Tibial nerve (tissue), 4 donors: ENCODE data around the gene MED28. TPM values are rescaled to one million over a fixed set of nuclear protein-coding genes. Genes with fewer than 3 reads are reported as not detected.
A peak's percentile ranks its signal among the peaks of the same experiment; 100 is the strongest.

Source experiments
- DNase-seq, 2 donors: peaks; one replicate each; pipeline ENCODE4 v3.0.0-alpha.2; 2019; ENCODE audit warnings: low spot score in 2 of 2
- H3K27ac ChIP-seq, 4 donors: fragments of 200-600 bp; sonication (generic) in 3 of 4; one replicate each; pipeline ENCODE4 v1.5.1; 2017 to 2019; ENCODE audit warnings: mild to moderate bottlenecking in 1 of 4
- H3K27me3 ChIP-seq, 2 donors: fragments of 200-600 bp; sonication (generic) in 1 of 2; one replicate each; pipeline versions ENCODE4 v1.5.1 to v1.6.0; 2017 to 2019
- H3K36me3 ChIP-seq, 3 donors: fragments of 200-600 bp; sonication (generic); one replicate each; pipeline ENCODE4 v1.5.1; 2018 to 2019
- H3K4me1 ChIP-seq, 4 donors: fragments of 200-600 bp; sonication (generic) in 3 of 4; one replicate each; pipeline ENCODE4 v1.5.1; 2017 to 2019
- H3K4me3 ChIP-seq, 4 donors: fragments of 200-600 bp; sonication (generic) in 3 of 4; one replicate each; pipeline ENCODE4 v1.5.1; 2017 to 2019; ENCODE audit warnings: mild to moderate bottlenecking in 1 of 4, moderate library complexity in 1 of 4
- H3K9me3 ChIP-seq, 4 donors: fragments of 200-600 bp; sonication (generic) in 3 of 4; one replicate each; pipeline ENCODE4 v1.5.1; 2017 to 2019
- EP300 ChIP-seq, 2 donors: sonication (generic); formaldehyde crosslinking; IDR thresholded peaks; one replicate each; pipeline ENCODE4 v1.6.1; 2017; ENCODE audit warnings: antibody characterized with exemption in 2 of 2, mild to moderate bottlenecking in 1 of 2
- POLR2A ChIP-seq, 2 donors: fragments of 450-650 bp; IDR thresholded peaks; one replicate each; pipeline ENCODE4 v1.6.1; 2017; ENCODE audit warnings: antibody characterized with exemption in 2 of 2, mild to moderate bottlenecking in 2 of 2, moderate library complexity in 2 of 2
- WGBS, 2 donors: methylation state at CpG; one replicate each; pipeline ENCODE4 v1.1.5; 2018; 5-methylcytosine and 5-hydroxymethylcytosine counted together
- total RNA-seq, 4 donors: library from RNA; depleted of rRNA; stranded (reverse); fragments of >200 nt; gene quantifications; one replicate each; pipeline ENCODE4 v1.1.0, GENCODE V29; 2016
- TF ChIP-seq, protein P1 (sequence below), 5 experiments: fragments of 200-600 bp in 3 of 5; fragments of 450-650 bp in 2 of 5; sonication (generic) in 3 of 5; IDR thresholded peaks; one replicate each; pipeline ENCODE4 v1.5.1; 2016 to 2019; ENCODE audit warnings: antibody characterized with exemption in 5 of 5, mild to moderate bottlenecking in 3 of 5, moderate library complexity in 2 of 5

MED28 gene
- total RNA-seq, 4 donors from 2014 or later, result 12.9 to 19.9 (median 16.2) TPM

DNA sequence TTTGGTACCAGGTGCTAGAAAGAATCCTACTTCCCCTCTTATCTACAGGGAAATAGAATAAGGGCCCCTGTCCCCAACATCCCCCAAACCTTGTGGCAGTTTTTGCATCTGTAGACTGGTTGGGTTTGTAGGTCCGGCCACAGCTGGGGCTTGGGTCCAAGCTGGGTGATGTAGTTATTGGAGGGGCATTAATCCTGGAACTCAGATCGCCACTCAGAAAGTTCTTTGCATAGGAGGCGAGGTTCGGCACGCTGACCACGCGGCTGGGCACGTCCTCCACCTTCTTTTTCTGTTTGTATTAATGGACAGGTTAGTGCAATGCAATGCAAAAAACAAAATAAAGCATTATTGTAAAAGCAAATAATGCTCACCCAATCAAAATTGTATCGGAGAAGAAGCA lies 19.2 kb downstream of the MED28 start:
- H3K4me1 ChIP-seq, result peaks cover 0 to 6% (median 0%) of the 10 kb centered on the region in 4 donors
- no peak for DNase-seq
- WGBS, 2 donors, result 92 to 95% methylated on average over 9 of the region's 9 CpGs

DNA sequence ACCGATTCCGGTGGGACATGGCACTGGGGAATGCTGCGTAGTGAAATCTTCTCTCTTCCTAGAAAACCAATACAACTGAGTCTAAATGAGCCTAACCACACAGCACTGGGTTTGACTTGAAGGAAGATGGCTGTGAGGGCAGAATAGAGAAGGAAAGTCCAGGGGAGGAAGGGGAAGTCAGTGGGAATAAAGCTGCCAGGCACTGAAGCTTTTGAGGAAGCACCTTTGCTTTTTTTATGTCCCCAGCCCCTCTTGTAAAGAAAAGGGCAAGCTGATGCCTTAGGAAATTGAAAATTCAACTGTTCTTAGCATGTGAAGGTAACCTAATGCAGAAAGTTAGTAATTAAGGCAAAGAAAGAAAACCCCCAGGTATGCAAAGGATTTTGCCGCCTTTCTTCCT lies 20.6 kb downstream of the MED28 start:
- H3K4me3 ChIP-seq, result no peak overlapping the region
- WGBS, 2 donors, result 96% methylated on average over 4 of the region's 4 CpGs
- peaks cover 0 to 6% (median 0%) of the 10 kb centered on the region in 4 donors for H3K4me1 ChIP-seq
- H3K9me3 ChIP-seq, result no peaks in the 10 kb centered on the region
- peaks cover 0 to 80% (median 17%) of the 10 kb centered on the region in 3 donors for H3K36me3 ChIP-seq
- H3K27me3 ChIP-seq, result no peaks in the 10 kb centered on the region
- TF ChIP-seq, protein P1, sequence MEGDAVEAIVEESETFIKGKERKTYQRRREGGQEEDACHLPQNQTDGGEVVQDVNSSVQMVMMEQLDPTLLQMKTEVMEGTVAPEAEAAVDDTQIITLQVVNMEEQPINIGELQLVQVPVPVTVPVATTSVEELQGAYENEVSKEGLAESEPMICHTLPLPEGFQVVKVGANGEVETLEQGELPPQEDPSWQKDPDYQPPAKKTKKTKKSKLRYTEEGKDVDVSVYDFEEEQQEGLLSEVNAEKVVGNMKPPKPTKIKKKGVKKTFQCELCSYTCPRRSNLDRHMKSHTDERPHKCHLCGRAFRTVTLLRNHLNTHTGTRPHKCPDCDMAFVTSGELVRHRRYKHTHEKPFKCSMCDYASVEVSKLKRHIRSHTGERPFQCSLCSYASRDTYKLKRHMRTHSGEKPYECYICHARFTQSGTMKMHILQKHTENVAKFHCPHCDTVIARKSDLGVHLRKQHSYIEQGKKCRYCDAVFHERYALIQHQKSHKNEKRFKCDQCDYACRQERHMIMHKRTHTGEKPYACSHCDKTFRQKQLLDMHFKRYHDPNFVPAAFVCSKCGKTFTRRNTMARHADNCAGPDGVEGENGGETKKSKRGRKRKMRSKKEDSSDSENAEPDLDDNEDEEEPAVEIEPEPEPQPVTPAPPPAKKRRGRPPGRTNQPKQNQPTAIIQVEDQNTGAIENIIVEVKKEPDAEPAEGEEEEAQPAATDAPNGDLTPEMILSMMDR (IDR thresholded peaks at IDR 0.05), result no peak
- TF ChIP-seq EP300 (IDR thresholded peaks at IDR 0.05) (no peak), POLR2A (IDR thresholded peaks at IDR 0.05) (no peak)
- DNase-seq, result no peak
- no peak overlapping the region for H3K27ac ChIP-seq

More for the DNA sequence above, 19.2 kb downstream of the MED28 start:
- Histone ChIP-seq H3K36me3 (peaks cover 0 to 81% (median 17%) of the 10 kb centered on the region in 3 donors), H3K27me3 (no peaks in the 10 kb centered on the region), H3K9me3 (no peaks in the 10 kb centered on the region), H3K4me3 (no peak overlapping the region), H3K27ac (no peak overlapping the region)
- TF ChIP-seq POLR2A (IDR thresholded peaks at IDR 0.05) (no peak), EP300 (IDR thresholded peaks at IDR 0.05) (no peak)
- TF ChIP-seq, protein P1 (IDR thresholded peaks at IDR 0.05), result no peak

DNA sequence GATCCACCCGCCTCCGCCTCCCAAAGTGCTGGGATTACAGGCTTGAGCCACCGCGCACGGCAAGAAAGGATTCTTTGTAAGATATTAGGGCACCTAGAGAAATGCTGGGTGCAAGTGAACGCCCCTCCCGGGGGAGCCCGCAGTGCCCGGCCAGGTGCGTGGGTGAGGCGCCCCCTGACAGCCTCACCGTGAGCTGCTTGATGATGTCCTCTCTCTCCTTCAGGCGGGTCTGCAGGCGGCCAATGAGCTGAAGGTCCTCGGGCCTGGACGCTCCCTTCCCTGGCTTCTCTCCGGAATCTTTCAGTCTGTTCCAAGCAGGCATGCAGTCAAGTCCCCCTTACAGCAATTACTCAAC lies 21.9 kb downstream of the MED28 start:
- no peak for DNase-seq
- H3K36me3 ChIP-seq, result peaks cover 0 to 69% (median 17%) of the 10 kb centered on the region in 3 donors

DNA sequence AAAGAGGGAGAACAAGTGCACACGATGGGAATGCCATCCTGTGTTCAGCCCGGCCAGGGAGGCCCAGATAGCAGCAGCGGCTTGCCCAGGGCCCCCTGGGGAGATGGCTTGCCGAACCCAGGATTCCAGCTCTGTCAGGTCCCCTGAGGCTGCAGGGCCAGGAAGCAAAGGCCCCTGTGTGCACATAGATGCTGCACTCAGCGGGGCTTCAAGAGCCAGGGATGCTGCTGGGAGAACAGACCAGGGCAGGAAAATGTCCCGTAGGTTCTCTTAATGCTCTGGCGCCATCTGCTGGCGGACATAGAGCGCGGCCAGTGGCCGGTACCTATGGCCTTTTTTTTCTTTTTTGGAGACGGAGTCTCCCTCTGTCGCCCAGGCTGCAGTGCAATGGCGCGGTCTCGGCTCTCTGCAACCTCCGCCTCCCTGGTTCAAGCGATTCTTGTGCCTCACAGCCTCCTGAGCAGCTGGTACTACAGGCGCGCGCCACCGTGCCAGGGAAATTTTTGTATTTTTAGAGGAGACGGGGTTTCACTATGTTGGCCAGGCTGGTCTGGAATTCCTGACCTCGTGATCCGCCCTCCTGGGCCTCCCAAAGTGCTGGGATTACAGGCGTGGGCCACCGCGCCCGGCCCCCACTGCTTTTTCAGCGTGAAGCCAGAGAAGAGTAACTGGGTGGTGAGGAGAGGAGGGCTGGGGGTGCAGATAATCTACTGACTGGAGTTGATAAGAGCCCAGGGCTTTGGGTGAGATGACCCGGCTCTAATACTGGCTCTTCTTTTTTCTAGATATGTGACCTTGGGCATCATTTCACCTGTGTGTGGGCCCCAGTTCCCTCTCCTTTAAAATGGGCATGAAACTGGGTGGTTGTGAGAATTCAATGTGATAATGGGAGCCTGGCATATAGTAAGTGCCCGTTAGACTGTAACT lies 22.5 kb downstream of the MED28 start:
- H3K4me1 ChIP-seq, result peaks cover 0 to 6% (median 0%) of the 10 kb centered on the region in 4 donors
- H3K9me3 ChIP-seq, result peaks cover 0 to 3% (median 0%) of the 10 kb centered on the region in 4 donors
- H3K36me3 ChIP-seq, result peaks cover 0 to 64% (median 17%) of the 10 kb centered on the region in 3 donors
- no peaks in the 10 kb centered on the region for H3K27me3 ChIP-seq
- 48 to 56% methylated on average over 32 of the region's 32 CpGs for WGBS, 2 donors
- H3K4me3 ChIP-seq, result no peak overlapping the region
- TF ChIP-seq EP300 (IDR thresholded peaks at IDR 0.05), result peak in 1 of 2 donors; percentile 8
- TF ChIP-seq, protein P1 (IDR thresholded peaks at IDR 0.05), result peak; percentile 80 to 91 (median 83)
- TF ChIP-seq POLR2A (IDR thresholded peaks at IDR 0.05), result no peak
- no peak overlapping the region for H3K27ac ChIP-seq
- peak; percentile 67 to 78 for DNase-seq

More for the DNA sequence above, 21.9 kb downstream of the MED28 start:
- WGBS, 2 donors, result 86 to 91% methylated on average over 8 to 17 of the region's 17 CpGs
- TF ChIP-seq EP300 (IDR thresholded peaks at IDR 0.05) (no peak), POLR2A (IDR thresholded peaks at IDR 0.05) (no peak)
- TF ChIP-seq, protein P1 (IDR thresholded peaks at IDR 0.05), result no peak
- Histone ChIP-seq H3K4me1 (peaks cover 0 to 6% (median 0%) of the 10 kb centered on the region in 4 donors), H3K9me3 (no peaks in the 10 kb centered on the region), H3K27ac (no peak overlapping the region), H3K4me3 (no peak overlapping the region), H3K27me3 (no peaks in the 10 kb centered on the region)

DNA sequence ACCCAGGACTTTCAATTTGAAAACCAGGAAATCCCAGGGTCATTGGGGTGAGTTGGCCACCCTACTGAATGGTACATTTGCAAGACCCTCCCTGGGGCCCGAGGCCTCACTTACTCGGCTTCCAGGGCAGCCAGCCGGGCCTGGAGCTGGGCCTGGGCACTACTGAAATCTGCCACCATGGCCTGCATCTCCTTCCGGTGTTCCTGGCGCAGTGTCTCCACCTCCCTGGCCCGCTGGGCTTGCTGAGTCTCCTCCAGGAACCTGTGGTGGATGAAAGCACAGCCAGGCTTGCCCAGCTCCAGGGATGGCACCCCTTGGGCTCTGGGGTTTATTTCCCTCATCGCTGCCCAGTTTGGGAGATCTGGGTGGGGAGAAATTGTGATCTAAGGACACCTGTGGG lies 24.7 kb downstream of the MED28 start:
- Histone ChIP-seq H3K36me3 (peaks cover 0 to 51% (median 6%) of the 10 kb centered on the region in 3 donors), H3K27me3 (no peaks in the 10 kb centered on the region), H3K27ac (no peak overlapping the region), H3K9me3 (peaks cover 0 to 21% (median 0%) of the 10 kb centered on the region in 4 donors), H3K4me3 (no peak overlapping the region), H3K4me1 (peaks cover 0 to 6% (median 0%) of the 10 kb centered on the region in 4 donors)
- no peak for TF ChIP-seq POLR2A (IDR thresholded peaks at IDR 0.05)
- TF ChIP-seq EP300 (IDR thresholded peaks at IDR 0.05), result no peak
- TF ChIP-seq, protein P1 (IDR thresholded peaks at IDR 0.05), result no peak
- 73 to 91% methylated on average over 7 of the region's 7 CpGs for WGBS, 2 donors
- DNase-seq, result no peak
